GM13977 (cell line): Measurements from ENCODE around the gene CDC14B.

Experiments
- DNase-seq: peaks from one replicate; pipeline ENCODE4 v3.0.0; 2012; ENCODE audit warnings: low spot score
- in situ Hi-C: fragments of 300-500 bp; cut with MboI; formaldehyde crosslinking; loops from one replicate; pipeline ENCODE4 v1.12.0; 2022; ENCODE audit warnings: low sequenced_read_pairs, low pct_unique_long_range_greater_than_20kb, mixed read lengths, inconsistent platforms; ENCODE audit not compliant: unreplicated experiment
- TF ChIP-seq, protein P1 (sequence below): IDR thresholded peaks from 2 replicates; pipeline ENCODE4 v1.5.1; 2012; ENCODE audit warnings: mild to moderate bottlenecking, control low read depth; ENCODE audit not compliant: insufficient read depth; ENCODE audit errors: extremely low read depth, missing control alignments

Gene CDC14B

DNA sequence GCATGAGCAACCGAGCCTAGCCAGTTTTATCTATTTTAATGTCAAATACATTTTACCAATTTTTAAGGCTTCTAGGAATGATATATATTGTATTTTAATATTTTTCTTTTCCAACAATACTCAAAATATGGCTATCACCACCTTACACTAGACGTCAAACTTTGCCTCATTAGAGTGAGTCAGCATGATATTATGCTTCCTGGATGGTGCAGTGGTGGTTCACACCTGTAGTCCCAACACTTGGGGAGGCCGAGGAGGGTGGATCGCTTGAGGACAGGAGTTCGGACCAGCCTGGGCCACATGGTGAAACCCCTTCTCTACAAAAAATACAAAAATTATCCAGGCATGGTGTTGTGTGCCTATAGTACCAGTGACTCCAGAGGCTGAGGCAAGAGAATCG is 7.3 kb upstream of the CDC14B start:
- in situ Hi-C loops = no loop called here
- TF ChIP-seq, protein P1, sequence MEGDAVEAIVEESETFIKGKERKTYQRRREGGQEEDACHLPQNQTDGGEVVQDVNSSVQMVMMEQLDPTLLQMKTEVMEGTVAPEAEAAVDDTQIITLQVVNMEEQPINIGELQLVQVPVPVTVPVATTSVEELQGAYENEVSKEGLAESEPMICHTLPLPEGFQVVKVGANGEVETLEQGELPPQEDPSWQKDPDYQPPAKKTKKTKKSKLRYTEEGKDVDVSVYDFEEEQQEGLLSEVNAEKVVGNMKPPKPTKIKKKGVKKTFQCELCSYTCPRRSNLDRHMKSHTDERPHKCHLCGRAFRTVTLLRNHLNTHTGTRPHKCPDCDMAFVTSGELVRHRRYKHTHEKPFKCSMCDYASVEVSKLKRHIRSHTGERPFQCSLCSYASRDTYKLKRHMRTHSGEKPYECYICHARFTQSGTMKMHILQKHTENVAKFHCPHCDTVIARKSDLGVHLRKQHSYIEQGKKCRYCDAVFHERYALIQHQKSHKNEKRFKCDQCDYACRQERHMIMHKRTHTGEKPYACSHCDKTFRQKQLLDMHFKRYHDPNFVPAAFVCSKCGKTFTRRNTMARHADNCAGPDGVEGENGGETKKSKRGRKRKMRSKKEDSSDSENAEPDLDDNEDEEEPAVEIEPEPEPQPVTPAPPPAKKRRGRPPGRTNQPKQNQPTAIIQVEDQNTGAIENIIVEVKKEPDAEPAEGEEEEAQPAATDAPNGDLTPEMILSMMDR = no peak
- no peak for DNase-seq

DNA sequence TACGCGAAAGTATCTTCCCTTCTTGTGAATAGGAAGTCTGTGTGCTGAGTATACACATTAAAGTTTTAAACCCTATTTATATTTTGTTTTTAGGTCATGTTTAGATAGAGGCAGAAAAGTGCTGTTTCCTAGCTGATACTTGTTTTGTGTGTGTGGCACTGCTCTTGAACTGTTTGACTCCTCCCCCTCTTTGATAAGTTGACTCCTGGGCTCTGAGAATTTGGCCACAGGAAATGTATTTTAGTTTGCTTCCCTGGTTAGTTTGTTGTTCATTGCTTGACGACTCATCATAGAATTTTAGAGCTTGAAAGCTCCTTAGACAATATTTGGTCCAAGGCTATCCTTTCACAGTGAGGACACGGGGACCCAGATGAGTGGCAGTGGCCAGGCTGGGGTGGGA is 2.0 kb upstream of the CDC14B start:
- TF ChIP-seq, protein P1 = no peak
- in situ Hi-C loops = no loop called here
- DNase-seq = no peak

DNA sequence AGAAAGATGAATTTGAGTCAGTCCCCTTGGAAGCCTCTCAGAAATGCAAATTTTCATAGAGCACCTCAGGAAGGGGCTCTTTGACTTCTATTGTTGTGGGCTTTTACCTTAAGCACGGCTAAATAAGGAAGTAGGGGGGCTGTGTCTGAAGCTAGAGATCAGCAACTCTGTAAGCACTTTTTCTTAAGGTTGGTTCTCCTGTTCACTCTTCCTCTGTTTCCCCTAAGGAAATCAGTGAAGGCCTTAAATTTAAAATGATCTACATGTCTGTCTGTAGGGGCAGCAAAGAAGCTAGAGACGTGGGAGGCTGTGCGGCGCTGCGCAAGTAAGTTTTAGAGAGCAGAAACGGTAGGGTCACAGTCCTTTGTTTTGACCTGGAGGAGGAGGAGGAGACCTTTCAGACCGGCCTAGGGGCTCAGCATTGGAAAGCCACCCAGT is 1.2 kb upstream of the CDC14B start:
- TF ChIP-seq, protein P1 = no peak
- in situ Hi-C loops = no loop called here
- DNase-seq = no peak

DNA sequence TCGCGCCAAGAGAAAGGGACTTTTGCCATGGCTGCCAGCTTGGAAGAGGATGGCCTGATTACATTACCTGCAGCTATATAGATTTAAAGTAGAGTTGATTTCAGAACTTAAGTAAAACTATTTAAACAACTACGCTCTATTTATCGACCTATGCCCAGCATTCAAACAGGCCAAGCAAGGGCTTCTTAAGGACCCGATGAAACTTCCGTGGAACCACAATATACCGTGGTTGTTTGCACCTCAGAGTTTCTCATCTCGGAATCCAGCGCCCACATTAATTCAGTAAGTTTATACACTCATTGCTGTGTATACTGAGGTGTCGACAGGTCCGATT is 505 bp upstream of the CDC14B start:
- in situ Hi-C loops = no loop called here
- TF ChIP-seq, protein P1 = no peak
- DNase-seq = no peak

DNA sequence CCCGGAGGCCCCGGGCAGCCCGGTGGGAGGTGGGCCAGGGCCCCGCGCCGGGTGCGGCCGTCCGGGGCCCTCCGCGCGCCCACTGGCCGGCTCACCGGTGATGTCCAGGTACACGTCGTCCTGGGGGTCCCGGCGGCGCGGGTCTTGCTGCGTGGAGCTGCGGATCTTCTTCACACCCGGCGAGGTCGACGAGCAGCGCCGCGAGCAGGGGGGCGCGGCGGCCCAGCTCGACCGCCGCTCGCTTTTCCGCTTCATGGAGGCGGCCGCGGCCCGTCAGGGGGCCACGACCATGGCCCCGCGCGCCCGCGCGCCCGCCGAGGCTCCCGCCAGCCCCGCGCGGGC is 548 bp downstream of the CDC14B start:
- in situ Hi-C loops = no loop called here

DNA sequence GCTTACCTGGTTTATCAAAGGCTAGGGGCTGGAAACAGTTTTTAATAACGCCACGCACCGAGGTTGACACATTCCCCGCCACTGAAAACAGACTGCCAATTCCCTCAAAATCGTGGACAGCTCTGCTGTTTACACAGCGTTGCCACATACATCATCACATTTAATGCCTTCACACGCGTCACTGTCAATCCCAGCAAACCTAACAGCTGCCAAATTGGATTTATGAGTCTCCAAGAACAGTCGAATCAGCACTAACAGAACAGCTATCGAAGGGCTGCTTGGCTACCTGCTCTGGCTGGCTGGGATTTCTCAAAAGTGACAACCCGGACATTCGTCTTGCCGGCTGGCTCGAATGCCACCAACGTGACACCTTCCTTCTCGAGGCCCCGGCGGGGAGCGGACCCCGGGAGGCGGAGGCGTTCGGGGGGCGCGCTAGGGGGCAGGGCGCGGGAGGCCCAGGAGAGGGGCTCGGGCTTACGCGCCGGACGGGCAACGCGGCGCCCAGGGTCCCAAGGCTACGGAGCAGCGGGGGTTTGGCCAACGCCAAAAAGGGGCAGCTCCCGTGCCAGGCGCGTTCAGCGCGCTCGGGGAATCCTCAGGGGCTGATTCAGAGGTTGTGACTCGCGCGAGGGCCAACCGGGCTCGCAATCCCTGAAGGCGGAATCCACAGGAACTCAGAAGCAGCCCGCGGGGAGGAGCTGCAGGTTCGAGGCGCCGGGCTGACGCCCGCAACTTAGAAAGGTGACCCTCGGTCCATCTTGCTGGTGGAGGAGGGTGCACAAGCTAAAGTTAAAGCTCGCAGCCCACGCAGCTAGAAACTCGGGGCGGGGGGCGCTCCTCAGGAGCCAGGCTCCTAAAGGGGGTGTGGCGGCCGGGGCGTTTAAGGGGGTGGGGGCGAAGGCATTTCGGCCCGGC is 1.2 kb downstream of the CDC14B start:
- no peak for DNase-seq
- in situ Hi-C loops = no loop called here
- TF ChIP-seq, protein P1 = no peak

More for the DNA sequence above, 548 bp downstream of the CDC14B start:
- no peak for DNase-seq
- TF ChIP-seq, protein P1 = no peak
